Jurkat, Clone E6-1 (cell line): ENCODE measurements around the gene ANKS1B.

Source experiments
- DNase-seq: peaks from one replicate; pipeline ENCODE4 v3.0.0-alpha.2; 2011; ENCODE audit warnings: low read depth, low spot score
- H3K4me3 ChIP-seq: 2 replicates; pipeline ENCODE4 v1.5.1; 2011; ENCODE audit warnings: mild to moderate bottlenecking, low read length, control low read depth, moderate library complexity

ANKS1B gene

DNA sequence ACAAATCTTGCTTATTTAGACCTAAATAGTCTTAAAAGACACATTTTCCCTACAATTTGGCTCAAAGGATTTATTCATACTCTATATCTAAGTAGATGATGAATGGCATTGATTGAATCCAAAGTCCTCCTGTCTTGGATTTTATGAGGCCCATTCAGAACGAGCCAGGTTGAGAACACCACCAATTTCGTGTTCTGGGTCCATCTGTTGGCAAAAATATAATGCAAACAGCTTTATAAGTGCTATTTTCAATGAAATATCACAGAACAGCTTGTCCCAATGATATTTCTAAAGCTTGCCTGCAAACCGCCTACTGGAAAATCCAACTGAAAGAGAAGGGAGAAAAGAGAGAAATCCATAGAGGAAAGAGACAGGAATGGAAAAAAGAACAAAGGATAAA lies 542.0 kb downstream of the ANKS1B start:
- H3K4me3 ChIP-seq = no peak overlapping the region
- no peak for DNase-seq

DNA sequence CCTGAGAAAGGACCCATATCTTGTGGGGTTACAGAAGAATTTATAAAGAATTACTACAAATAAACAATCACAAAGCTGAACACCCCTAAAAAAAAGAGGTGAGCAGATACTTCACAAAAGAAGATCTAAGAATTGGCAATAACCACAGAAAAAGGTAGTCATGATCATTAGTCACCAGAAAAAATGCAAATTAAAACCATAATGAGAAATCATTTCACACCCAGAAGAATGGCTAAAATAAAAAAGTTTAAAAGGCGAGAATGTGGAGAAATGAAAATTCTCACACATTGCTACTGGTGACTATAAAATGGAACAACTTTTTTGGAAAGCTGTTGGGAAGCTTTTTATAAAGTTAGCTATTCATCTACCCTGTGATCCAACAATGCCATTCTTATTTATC lies 545.3 kb downstream of the ANKS1B start:
- no peak for DNase-seq
- H3K4me3 ChIP-seq = no peak overlapping the region

GRCh38 chr12:99436584-99436983 lies 548.2 kb downstream of the ANKS1B start:
- no peak for DNase-seq
- H3K4me3 ChIP-seq = no peak overlapping the region

DNA sequence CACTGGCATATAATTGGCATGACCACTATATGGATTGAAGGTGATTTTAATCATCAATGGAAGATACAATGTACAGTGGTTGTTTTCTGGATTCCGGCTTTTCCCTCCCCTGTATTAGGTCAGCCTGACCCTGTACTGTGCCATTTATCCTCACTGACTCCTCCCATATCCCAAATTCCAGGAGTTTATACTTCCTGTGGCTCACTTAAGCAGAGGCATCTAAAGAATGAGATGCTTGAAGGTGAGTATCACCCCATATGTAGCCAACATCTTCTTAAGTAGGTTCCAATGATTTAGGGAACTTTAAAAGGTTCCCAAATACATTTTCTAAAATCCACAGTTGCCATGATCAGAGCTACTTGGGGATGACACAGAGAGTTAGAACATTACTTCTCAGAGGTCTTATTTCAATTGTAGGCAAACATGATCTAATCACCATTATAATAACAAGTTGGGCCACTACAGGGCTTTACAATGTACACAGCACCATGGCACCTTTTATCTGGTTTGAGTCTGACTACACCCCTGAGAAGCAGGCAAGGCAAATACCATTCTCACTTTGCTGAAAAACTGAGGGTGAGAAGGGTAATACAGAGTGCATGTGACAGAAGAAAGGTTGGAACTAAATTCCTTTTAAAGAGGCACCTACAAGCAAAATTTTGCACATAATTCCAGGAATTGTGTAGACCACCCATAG lies 549.5 kb downstream of the ANKS1B start:
- DNase-seq = no peak
- H3K4me3 ChIP-seq = no peak overlapping the region

GRCh38 chr12:99433155-99433554 lies 551.6 kb downstream of the ANKS1B start:
- H3K4me3 ChIP-seq = no peak overlapping the region
- DNase-seq = no peak

GRCh38 chr12:99431203-99431602 lies 553.5 kb downstream of the ANKS1B start:
- H3K4me3 ChIP-seq = no peak overlapping the region
- DNase-seq = no peak

DNA sequence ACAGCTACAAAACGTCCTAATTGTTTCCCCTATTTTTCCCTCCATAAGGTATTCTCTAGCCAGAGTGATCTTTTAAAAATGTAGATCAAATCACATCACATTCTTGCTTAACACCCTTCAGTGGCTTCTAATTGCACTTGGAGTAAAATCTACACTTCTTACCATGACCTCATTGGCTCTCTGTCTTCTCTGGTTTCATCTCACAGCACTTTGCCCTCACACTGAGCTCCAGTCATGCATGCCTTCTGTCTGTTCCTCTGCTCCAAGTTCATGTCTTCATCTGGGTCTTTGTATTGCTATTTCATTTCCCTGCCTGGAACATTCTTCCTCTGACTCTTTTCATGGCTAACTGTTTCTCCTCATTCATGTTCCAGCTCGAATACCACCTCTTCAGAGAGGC lies 557.6 kb downstream of the ANKS1B start:
- no peak overlapping the region for H3K4me3 ChIP-seq
- DNase-seq = no peak

GRCh38 chr12:99418379-99418778 lies 566.4 kb downstream of the ANKS1B start:
- no peak overlapping the region for H3K4me3 ChIP-seq
- no peak for DNase-seq

- H3K4me3 ChIP-seq = no peak overlapping the region
- DNase-seq = no peak
These were observed 571.0 kb downstream of the ANKS1B start for GRCh38 chr12:99413751-99414150.

DNA sequence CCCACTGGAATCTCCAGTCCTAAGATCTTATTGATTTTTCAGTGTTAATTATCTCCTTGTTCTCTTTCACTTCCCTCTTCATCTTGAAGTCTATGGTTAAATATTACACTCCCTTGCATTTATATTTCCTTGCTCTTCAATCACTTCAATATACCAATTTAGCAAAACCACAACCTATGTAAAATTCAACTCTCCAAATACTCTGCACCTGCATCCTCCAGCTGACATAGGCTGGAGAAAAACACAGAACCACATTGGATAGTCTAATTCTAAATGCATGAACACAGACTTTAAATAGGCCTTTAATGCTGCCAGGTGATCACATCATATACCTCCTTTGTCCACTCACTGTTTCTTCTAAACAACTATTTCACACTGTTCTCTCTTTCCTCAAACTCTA lies 591.0 kb downstream of the ANKS1B start:
- no peak overlapping the region for H3K4me3 ChIP-seq
- DNase-seq = no peak

DNA sequence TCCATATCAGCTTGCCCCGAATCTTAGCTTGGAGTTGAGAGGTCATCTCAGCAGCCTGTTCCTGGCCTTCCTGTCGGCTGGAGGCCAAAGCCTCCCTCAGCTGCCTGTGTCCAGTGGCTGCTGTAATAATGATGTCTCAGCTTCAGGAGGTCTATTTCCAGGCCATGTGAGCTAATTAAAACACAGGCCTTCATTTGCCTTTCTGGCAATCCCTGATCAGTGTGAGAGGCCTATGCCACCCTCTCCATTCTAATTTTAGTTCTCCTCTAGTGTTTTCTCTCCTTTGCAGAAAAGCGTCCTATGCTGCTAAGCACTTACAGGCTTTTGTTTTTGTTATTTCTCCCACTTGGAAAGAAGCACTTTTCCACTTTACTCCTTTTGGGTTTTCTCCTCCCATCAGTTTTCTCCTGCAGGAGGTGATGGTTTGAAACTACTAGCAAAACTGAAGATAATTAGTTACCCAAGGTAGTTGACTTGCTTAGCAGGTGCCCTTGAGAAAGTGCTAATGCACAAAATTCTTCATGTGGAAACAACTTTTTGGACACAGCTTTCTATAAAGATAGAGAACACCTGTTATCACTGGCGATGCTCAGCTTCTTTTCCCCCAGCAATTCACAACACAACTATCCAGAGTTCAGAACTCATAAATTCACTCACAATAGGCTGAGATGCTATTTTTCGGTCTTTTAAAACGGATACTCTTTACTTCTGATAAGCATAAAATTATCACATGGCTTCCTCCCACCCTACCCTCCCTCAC lies 592.5 kb downstream of the ANKS1B start:
- H3K4me3 ChIP-seq = no peak overlapping the region
- DNase-seq = no peak

DNA sequence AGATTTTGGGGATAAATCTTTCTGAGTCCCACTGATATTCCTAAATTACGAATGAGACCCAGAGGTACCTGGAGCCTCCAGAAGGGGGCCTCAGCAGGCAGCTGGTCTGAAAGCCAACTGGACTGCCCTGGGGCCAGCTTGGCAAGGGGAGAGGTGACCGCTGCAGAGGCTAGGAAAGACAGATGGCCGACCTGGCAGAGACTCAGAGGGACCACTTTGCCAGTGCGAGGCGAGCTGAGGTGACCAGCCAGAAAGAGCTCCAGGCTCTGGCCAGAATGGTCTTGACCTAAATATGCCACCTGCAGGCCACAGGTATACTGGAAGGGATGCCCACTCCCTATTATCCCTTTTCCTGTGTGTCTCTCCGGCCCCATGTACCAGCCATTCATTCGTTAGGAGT lies 594.0 kb downstream of the ANKS1B start:
- H3K4me3 ChIP-seq = no peak overlapping the region
- no peak for DNase-seq

DNA sequence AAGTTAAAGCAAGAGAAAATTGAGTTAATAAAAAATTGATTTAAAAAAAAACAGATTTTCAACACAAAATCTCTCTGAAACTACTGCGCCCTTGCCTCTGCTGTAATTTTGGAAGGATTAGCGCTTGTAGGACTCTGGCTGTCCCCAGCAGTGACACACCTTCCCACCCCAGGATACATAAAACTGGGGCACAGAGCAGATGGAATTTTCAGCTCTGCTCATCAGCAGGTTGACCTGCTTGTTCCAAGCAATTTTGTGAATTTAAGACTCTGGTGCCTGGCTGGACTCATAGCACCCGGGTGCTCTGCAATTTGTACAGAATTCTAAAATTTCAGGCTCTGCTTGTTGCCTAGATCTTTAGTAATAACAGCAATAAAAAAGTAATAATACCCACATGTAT lies 595.0 kb downstream of the ANKS1B start:
- DNase-seq = no peak
- no peak overlapping the region for H3K4me3 ChIP-seq

- no peak for DNase-seq
- no peak overlapping the region for H3K4me3 ChIP-seq
These were observed 596.0 kb downstream of the ANKS1B start for GRCh38 chr12:99388671-99389195.

- H3K4me3 ChIP-seq = no peak overlapping the region
- DNase-seq = no peak
These were observed 597.1 kb downstream of the ANKS1B start for GRCh38 chr12:99387661-99388060.

DNA sequence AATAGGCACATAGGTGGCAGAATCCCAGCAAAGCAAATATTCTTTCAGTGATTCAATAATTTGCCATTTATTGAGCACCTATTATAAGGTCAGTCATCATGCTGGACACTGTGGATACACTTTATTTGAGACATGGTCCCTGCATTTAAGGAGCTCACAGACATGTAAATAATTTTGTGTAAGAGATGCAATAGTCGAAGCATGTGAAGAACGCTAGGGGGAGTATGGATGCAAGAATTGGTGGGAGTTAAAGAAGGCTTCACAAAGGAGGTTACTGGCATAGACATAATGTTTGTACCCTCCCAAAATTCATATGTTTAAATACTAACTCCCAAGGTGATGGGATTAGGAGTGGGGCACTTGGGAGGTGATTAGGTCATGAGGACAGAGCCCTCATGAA lies 597.8 kb downstream of the ANKS1B start:
- no peak overlapping the region for H3K4me3 ChIP-seq
- peak; percentile 41 for DNase-seq

- no peak for DNase-seq
- no peak overlapping the region for H3K4me3 ChIP-seq
These were observed 601.5 kb downstream of the ANKS1B start for GRCh38 chr12:99383258-99383657.

- H3K4me3 ChIP-seq = no peak overlapping the region
- DNase-seq = no peak
These were observed 602.7 kb downstream of the ANKS1B start for GRCh38 chr12:99381992-99382391.

DNA sequence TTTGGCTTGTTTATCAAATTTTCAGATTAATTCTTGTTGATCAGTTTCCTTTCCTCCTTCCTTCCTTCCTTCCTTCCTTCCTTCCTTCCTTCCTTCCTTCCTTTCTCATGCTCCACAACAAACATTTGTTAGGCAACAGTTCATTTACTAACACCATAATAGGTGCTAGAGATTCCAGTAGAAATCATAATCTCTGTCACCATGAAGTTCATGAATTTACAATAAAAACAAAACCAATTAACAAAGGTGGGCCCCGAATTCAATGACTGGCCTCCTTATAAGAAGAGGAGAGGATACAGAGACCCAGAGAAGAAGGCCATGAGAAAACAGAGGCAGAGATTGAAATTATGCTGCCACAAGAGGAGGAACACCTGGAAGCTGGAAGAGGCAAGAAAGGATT lies 604.0 kb downstream of the ANKS1B start:
- DNase-seq = no peak
- H3K4me3 ChIP-seq = no peak overlapping the region

DNA sequence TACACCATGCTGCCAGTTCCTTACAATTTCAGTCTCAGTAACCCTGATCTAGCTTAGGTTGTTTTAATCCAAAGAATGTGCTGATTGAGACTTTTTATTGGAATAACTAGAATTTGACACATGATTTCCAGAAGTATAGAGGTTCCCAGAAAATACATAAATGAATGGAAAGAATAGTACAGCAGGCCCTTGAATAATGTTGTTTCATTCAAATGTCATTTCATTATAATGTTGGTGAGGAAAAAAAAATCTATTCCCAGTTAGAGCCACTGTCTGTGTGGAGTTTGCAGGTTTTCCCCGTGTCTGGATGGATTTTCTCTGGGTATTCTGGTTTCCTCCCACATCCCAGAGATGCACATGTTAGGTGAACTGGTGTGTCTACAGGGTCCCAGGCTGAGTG lies 610.7 kb downstream of the ANKS1B start:
- H3K4me3 ChIP-seq = no peak overlapping the region
- DNase-seq = no peak
